Stimulated activated CD8-positive, alpha-beta memory T cell treated with anti-CD3 and anti-CD28 coated beads, Interleukin-2, amount 100 ng/mL, for 1 hour (primary cell): ENCODE results near the gene SETD3.

Source experiments
- DNase-seq, 2 donors: peaks; one replicate each; pipeline ENCODE4 v3.0.0-alpha.2; 2020; ENCODE audit warnings: low read depth in 2 of 2

Gene SETD3

DNA sequence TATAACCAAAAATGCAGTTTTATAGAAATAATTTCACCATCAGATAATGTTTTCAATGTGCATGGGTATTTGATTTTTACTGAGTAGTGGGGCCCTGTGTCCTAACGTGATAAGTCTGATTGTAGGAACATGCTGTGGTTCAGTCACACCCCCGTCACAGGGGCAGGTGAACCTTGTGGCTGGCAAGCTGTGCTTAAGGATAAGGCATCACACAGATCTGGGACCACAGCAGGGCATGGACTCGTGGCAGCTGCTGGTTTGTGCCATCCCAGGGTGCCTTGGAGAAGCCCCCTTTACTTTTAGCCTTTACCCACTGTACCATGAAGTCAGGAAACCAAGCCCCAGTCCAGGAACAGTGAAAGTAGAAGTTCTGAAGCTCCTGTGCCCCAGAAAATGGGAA, 17.2 kb upstream of the SETD3 start:
- DNase-seq = no peak

DNA sequence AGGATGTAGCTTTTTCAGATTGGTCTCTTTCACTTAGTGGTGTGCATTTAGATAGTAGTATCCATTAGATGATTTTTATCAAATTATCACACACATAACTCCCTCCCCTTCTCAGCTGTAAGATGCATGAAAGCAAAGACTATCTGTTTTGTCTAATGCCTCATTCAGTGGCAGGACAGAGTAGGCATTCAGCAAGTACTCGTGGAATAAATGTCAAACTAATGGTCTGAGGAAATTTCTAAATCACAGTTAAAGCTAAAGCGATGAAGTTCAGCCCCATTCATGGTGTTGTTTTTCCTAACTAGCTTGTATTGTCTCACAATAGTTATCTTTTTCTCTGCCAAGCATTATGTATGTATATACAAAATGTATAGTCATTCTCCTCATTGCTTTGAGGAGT, 16.7 kb upstream of the SETD3 start:
- DNase-seq = no peak

DNA sequence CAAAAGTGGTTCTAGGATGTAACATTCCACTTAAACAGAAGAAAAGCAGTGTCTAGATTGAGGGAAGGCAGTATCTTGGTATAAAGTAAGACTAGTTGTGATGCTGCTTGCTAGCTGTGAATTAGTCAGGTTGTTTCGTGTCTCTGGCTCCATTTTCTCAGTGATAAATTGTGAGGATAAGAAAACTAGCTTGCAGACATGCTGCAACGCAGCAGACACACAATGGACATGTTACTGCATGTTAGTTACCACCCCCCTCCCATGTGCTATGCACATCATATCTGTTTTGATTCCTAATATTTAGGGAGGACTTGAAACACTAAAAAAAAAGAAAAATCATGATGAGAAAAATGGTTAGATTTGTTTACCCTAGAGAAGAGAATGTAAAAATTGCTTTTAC, 3.4 kb upstream of the SETD3 start:
- no peak for DNase-seq

DNA sequence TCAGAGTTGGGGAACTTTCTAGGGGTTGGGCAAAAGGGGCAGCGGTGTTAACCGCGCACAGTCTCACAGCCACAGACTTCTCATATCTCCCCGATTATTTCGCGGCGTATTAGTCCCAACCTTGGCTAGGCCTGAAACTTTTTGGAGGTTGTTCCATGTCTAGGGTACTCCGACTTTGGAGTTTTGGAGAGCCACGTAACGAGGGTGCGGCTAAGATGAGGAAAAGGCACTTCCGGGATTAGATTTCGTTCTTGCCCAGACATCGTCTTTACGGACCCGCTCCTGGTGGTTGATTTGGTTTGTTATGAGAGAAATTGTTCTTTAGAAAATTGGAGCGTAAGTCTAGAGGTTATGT, 1.1 kb upstream of the SETD3 start:
- peak in 1 of 2 donors; percentile 4 for DNase-seq

DNA sequence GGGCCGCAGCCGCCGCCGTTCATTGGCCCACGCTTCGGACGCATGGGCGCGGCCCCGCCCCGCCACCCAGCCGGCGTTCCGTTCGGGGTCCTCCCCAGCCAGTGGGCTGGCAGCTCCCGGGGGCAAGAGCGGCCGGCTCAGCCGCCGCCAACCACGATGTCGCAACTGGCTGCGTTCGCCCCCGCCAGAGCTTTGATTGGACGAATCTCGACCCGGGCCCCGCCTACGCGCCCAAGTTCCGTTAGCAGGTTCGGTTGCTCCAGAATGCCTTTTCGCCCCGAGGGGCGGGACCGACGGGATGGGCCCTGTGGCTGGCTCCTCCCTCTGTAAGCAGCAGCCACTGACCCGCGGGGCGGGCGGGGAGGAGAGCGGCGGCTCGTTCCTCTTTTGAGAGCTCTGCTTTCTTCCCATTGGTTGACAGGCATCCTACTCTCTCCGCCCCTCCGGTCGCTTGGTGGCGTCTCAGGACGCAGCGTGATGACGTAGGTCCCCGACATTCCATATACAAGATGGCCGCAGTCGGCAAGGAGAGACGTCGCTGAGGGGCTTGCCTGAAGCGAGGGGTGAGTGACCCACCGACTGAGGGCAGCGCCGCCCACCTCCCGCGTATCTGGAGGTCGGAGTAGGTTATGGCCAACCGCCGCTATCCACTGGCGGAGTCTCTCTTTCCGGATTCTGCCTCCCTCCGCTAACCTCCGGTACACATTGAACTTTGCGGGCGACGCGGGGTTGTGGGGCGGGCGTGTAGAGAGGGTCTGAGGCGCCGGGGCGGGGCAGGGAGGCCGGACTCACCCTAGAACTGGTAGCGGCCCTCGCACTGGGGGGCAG, 472 bp upstream of the SETD3 start, which contains the start of gene CCNK:
TSS of gene CCNK (plus strand) at position 493 of the 828 bp plus-strand sequence. CDS start 11,269 bp downstream, outside the sequence.
- peak; percentile 100 for DNase-seq

DNA sequence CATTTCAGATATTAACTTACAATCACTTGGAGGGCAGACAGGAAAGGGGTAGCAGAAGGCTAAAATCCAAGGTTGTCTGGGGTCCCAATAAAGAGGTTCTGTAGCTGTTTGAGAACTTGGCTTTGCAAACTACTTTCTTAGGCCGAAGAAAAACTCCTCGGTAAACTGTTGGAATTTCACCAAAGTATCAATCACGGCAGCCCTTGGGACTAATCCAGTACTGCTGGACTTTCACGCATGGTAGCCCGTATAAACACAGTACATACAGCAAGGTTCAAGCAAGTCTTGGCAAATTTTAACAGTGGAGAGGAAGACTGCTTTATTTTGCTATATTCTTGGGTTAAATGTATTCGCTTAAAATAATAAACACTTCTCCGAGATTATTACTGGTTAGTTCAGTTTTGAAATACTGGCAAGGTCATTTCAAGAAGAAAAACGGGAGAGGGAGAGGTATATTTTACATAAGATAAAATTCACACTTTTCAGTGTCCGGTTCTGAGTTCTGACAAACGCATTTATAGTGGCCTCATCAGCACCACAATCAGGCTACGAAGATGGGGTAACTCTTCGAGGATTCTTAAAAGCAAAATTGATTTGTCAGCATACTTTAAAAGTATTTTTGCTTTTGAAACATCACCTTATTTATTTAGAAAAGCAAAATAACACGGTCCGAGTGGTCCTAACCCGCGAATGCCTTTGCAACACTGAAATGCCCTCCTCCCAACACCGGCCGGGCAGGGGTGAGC, 1.3 kb downstream of the SETD3 start:
- DNase-seq = no peak

DNA sequence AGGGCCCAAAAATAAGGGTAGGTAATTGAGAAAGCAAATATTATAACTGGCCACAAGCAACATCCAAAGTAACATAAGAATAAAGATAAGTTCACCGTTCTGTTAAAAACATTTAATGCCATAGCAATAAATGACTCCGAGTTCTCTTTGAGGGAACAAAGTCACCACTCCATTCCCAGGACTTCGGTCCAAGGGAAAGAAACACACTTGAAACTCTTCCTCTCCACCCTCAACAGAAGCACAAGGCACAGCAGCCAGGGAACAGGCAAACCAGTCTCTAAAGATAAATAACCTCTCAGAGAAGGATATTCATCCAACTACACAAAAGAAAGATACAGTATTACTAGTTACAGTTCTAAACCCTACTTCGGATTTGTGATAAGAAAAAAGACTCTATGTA, 2.5 kb downstream of the SETD3 start:
- no peak for DNase-seq

DNA sequence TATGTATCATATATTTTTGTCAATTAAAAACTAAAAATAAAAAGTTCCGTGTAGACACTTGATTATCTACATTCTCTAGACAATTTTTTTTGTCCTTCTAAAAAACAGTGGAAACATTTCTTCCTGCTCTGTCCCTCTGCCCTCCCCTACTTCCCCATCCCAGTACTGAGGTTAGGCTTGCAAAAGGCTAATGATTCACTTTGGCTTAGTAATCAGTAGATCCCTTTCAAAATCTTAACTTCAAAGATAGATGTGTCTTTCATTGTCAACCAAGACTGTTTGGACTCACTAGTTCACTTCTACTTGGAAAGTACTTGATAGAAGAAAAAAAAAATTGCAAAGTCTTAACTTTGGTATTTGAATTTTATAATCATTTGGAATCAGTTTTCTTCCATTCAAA, 3.8 kb downstream of the SETD3 start:
- DNase-seq = no peak

DNA sequence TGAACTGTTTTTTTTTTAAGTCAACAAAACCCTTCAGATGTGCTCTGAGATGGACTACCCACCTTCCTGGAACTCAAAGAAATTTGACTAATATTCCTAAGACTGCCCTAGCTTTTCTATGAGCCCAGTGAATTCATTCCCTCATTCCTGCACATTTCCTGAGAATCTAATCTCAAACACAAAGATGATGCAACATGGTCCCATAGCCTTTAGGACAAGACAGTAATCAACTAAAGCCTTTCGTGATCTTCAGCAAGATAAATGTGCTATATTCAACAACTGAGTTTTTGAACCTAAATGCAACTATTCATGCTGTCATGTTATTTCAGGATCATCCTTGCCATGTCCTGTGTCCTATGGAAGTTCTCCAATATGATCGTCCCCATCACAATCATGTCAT, 5.0 kb downstream of the SETD3 start:
- DNase-seq = no peak

DNA sequence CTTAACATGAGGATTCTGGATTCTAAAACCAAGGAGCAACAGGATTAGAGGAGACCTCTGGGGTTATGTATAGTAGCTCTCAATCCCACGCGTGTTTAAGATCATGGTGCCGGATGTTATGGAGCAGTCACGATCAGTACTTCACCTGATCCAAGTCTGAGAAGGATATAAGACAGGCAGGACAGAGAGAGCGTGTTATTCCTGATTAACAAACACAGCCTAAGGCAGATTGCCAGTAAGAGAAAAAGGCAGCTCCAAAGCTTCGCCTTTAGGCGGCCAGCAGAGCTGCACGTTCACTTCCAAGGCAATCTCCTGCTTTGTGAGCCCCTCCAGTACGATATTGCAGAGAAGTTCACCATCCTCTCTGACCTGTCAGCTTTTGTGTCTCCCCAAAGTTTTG, 5.5 kb downstream of the SETD3 start:
- no peak for DNase-seq

DNA sequence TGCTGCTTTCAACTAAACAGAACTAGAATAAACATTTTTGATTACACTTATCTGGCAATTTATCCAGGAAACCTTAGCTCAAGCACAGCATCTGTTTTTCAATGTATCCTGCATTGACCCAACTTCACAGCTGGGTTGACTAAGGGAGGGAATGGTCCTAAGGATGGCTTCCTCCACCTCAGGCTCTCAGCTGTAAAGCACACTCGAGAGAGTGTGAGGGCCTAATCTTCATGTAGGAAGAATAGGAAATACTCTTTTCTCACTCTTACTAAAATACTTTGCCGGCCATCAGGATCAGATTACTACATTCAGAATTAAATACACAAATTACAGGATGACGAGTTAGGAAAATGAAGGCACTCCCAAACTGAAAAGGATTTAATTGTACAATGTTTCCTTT, 7.2 kb downstream of the SETD3 start:
- no peak for DNase-seq

DNA sequence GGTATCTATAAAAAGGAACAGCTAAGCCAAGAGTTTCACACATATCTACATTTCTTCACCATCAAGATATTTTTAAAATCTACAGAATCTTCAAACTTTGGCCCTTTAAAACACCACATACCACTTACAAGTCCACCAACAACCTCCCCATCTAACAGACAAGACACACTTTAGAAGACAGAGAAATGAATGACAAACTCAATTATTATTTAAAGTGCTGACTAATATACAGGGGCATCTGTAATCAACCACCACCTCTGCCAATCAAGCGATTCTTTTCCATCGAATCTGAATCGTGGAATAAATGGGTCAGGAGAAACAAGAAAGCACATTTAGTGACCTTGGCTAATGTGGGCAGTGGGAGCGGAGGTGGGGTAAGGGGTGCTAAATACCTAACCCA, 7.7 kb downstream of the SETD3 start:
- no peak for DNase-seq

DNA sequence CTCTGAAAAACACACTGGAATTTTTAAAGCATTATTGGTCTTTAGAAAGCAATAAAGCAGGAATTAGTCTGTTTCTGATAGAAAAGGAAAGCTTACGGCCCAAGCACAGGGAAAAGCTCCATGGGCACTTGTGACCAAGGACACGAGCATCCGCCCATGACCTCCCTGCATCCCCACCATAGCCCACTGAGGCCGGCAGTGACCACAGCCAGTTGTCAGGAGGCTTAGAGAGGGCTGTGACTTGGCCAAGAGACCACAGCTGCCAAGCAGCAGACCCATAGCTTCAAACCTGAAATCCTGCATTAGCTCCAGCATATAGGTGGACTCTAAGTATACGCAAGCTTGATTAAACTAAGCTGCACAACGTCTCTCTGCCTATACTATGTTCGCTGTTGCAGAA, 8.9 kb downstream of the SETD3 start:
- DNase-seq = no peak

DNA sequence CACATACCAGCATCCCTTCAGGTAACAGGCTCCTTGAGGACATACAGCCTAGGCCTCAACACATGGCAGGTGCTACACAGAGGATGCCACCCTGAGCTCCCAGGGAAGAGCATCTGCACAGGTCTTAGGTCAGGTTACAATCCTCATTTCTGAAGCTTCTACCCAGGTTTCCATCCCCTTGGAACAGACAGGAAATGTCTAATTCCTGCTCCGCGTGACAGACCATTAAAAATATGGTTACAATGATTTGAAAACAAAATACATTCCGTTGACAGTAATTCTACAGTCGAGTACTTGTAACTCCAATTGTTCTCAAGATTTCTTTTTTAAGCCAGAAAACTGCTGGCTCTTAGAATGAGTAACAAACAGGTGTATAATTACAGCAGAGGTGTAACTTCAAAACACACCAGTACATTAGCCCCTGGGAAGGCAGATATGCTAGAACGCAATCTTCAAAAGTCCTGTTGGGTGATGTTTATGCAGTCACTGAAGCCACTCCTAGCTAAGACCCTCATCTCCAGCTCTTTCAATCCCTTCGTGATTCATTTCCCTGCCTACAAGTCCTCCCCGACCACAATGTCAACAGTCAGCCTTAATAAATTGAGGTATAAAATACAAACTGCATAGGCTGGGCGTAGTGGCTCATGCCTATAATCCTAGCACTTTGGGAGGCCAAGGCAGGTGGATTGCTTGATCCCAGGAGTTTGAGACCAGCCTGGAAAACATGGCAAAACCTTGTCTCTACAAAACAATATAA, 11.6 kb downstream of the SETD3 start:
- DNase-seq = no peak

DNA sequence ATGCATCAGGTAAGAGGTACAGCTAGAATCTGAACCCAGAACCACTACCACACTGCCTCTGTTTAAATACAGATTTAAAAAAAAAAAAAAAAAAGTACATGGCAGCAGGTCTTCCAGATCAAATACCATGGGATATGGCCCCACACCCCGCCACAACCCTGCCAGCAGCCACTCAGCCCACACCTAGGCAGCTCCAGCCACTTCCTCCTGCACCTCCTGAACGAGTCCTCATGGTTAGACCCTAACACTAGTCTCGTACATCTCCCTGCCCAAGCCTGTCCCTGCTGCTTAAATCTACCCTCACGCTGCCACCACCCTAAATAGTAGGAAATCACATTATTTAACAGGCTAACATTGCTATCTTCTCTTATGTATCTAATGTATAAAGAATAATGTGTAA, 12.6 kb downstream of the SETD3 start:
- no peak for DNase-seq

DNA sequence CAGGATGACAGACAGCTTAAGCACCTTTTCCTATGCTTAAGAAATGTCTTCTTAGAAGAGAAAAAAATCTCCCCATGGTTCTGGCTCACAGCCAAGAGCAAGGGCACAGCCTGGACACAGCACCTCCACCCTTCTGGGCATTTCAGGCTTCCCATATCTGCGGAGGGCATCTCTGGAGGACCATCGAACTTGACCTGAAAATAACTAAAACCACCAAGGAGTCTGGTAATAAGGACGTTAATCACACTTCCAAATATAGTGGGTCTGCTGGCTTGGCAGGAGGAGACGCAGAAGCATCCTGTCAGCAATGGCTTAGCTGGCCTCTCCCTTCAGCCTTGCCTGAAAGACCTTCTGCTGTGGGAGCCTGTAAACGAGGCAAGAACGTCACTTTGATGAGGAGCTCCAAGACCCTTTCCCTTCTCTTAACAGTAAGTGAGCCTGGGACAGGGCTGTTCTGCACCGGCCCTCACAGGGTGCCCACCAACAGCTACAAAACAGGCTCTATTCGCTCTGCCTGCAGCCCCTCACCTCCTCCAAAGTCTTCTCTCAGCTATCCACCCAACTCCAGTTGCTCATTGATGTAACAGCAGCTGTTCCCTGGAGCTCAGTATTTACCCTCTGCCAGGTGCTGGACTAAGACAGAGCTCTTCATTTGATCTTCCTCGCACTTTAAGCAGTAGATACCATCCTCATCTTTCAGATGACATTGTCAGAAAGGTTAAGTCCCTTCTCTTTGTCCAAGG, 13.2 kb downstream of the SETD3 start:
- DNase-seq = no peak

DNA sequence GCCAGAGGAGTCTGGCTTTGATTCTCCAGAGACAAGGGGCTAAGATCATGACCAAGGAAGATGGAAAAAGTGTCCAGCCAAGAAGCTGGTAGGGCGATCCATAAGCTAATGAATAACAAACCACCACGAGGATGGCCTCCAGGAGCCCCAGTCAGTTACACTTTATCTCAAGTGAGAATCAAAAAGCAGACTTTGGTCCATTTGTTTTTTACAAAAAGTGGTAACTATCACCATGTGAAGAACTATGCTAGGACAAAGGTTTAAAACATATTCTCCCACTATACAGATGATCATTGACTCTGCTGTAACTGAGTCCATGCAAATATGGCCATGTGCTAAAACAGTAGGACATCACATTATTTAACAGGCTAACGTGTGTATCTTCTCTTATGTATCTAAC, 13.9 kb downstream of the SETD3 start:
- no peak for DNase-seq

DNA sequence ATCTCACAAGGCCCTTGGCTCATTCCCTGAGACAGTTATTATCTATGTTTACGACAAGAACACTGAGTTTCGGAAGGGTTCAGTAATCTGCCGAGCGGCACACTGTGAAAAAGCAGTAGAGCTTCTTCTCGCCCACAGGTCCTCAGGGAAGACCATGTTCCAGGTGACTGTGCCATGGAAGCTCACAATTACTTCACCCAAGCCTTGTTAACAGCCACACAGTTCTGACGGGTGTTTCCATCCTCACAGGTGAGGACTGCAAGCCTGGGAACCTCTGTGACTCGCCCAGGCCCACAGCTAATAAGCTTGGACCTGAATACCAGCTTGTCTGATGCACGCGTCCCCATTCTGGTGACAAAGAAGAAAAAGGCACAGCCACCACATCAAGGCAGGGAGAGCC, 15.4 kb downstream of the SETD3 start:
- no peak for DNase-seq

DNA sequence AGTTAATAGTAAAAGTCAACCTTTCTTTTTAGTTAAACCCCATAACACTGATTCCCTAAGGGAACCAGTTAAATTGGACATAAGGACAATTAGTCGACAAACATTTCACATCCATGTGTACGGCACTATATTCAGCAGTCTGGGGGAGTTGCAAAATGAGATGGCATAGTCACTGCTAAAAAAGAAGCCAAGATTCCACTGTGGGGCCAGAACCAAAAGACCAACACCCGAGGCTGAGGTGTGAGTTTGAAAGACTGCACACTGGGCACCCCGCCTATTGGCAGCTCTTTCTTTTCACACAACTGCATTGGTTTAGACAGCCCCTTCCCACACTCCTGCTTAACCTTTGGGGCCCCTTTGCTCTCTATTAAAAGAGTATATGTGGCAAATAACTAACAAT, 16.7 kb downstream of the SETD3 start:
- DNase-seq = no peak

DNA sequence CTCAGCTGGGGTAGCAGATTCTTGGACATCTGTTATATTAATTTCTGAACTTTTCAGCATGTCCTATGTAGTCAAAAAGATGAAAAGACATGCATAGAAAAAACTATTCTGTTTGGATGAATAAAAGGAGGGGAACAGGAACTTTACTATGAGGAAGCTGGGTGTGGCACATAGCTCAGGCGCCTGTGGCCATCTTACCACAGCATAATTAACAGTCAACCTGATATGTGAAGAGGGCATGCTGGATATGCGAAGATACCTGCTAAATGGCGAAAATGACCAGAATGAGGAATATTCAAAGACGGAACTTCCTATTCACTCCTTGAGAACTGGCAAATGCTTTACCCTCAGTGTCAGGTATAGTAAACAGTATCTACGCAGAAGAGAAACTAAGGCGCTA, 18.4 kb downstream of the SETD3 start:
- no peak for DNase-seq

DNA sequence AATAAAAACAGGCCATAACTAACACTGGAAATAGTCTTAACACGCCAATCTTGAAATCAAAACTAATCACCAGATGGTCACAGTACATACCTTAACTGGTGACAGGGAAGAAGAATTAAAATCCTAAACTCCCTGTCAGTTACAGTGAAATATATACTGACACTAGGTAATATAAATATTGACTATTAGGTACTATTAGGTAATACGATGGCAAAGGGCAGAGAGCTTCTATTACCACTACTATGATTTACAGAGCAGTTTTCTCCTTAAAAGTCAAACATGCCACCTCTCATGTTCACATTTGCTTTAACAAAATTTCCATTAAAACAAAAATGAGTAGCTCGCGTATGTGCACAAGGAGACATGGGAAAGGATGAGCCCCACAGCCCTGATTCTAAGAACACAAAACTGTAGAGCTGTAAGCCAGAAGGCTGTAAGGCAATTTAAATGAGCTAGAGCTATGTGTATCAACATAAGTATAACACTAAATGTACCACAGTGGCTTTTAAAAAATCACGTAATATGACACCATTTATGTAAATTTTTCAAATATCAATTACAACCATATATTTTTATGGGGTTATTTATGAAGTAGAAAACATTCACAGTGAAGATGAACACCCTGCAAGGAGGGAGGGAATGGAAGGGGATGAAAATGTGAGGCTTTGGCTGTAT, 19.1 kb downstream of the SETD3 start:
- no peak for DNase-seq
